H1 (cell line): ENCODE measurements around the gene MPPED2. TPM values are rescaled to one million over a fixed set of nuclear protein-coding genes. Genes with fewer than 3 reads are reported as not detected.

Experiments used
- ATF2 ChIP-seq: IDR thresholded peaks from 2 replicates; pipeline ENCODE4 v1.6.1; 2012; ENCODE audit warnings: low read length, inconsistent platforms
- CHD2 ChIP-seq: IDR thresholded peaks from 2 replicates; pipeline ENCODE4 v1.6.1; 2012; ENCODE audit warnings: low read length, improper control_type of control experiment
- CHD7 ChIP-seq: fragments of 300-600 bp; sonication (generic); IDR thresholded peaks from 2 replicates; pipeline ENCODE4 v1.7.1; 2012; ENCODE audit warnings: low read length, moderate library complexity, mild to moderate bottlenecking, inconsistent platforms; ENCODE audit not compliant: insufficient replicate concordance
- JUN ChIP-seq: IDR thresholded peaks from 2 replicates; pipeline ENCODE4 v1.6.1; 2011; ENCODE audit warnings: low read depth, mild to moderate bottlenecking, improper control_type of control experiment, low read length
- JUND ChIP-seq: IDR thresholded peaks from 2 replicates; pipeline ENCODE4 v1.6.1; 2011; ENCODE audit warnings: mild to moderate bottlenecking, improper control_type of control experiment, low read length
- RXRA ChIP-seq: IDR thresholded peaks from 2 replicates; pipeline ENCODE4 v1.6.1; 2011; ENCODE audit warnings: low read depth, mild to moderate bottlenecking, low read length, moderate library complexity; ENCODE audit not compliant: insufficient read depth
- SRF ChIP-seq: IDR thresholded peaks from 2 replicates; pipeline ENCODE4 v1.6.1; 2011; ENCODE audit warnings: mild to moderate bottlenecking, low read depth, low read length, moderate library complexity
- polyA plus RNA-seq, 7 experiments: library from polyadenylated mRNA; depleted of rRNA in 3 of 7; stranded (reverse) in 5 of 7; unstranded in 2 of 7; fragments of >200 nt in 5 of 7; fragments of 200-250 nt in 2 of 7; gene quantifications; 1 replicate in 5 of 7; 2 replicates in 1 of 7; 4 replicates in 1 of 7; pipeline versions ENCODE4 v1.2.1 to v1.2.3, GENCODE V29; 2011 to 2013; ENCODE audit warnings: missing spikeins in 2 of 7, mixed read lengths in 2 of 7
- total RNA-seq: library from RNA; stranded (reverse); fragmentation: NEBNext Ultra II Directional; extraction: Animal tissue kit (Norgen Biotek cat#: 25700); gene quantifications from 2 replicates; pipeline ENCODE4 v1.2.1, GENCODE V29; 2021

Gene MPPED2
- total and polyA plus RNA-seq, 2 of the 8 experiments (the other 6 are each of a cell fraction or from before 2014, with no cell fraction given) = 1.3 to 3.5 TPM

- TF ChIP-seq CHD2 (no peak), JUND (no peak), CHD7 (no peak), SRF (no peak), JUN (no peak), RXRA (no peak), ATF2 (no peak)
Observed at GRCh38 chr11:30364837-30365482, 221.2 kb downstream of the MPPED2 start (continued).
